ENCODE data around the gene ITGAD.

ITGAD gene

GRCh38 chr16:31350275-31351005 is 42.7 kb upstream of the ITGAD start:
- TF ChIP-seq CTCF (IDR thresholded peaks at IDR 0.05; ENCODE audit: low read depth, low read length, poor library complexity, severe bottlenecking) (no peak), EZH2phosphoT487 (IDR thresholded peaks at IDR 0.05; ENCODE audit: borderline replicate concordance, low read length) (no peak)
- no peak overlapping the region for H3K4me3 ChIP-seq (ENCODE audit: low read length)
- no peak overlapping the region for H3K4me2 ChIP-seq (ENCODE audit: low read length)
- H3K4me1 ChIP-seq (ENCODE audit: control insufficient read depth, low read length): peaks cover 18% of the 10 kb centered on the region
- H3K27me3 ChIP-seq (ENCODE audit: control insufficient read depth, low read length): peaks cover 17% of the 10 kb centered on the region
- H3K9me2 ChIP-seq (replicated peaks; ENCODE audit: control insufficient read depth, low read length): no peaks in the 10 kb centered on the region
- no peaks in the 10 kb centered on the region for H3K9me3 ChIP-seq (ENCODE audit: control insufficient read depth, insufficient read depth, low read length)
- no peaks in the 10 kb centered on the region for H3K36me3 ChIP-seq (ENCODE audit: control insufficient read depth, low read length)
- H3K79me2 ChIP-seq (ENCODE audit: control insufficient read depth, low read length): no peaks in the 10 kb centered on the region
- no peaks in the 10 kb centered on the region for H3F3A ChIP-seq (ENCODE audit: control insufficient read depth, insufficient read depth)
- H3K27ac ChIP-seq (ENCODE audit: low read depth, low read length): no peak overlapping the region
- H4K20me1 ChIP-seq (ENCODE audit: control insufficient read depth, insufficient read depth, low read depth, low read length): no peaks in the 10 kb centered on the region

- no peak overlapping the region for H3K4me3 ChIP-seq (ENCODE audit: low read length)
- H3F3A ChIP-seq (ENCODE audit: control insufficient read depth, insufficient read depth): no peaks in the 10 kb centered on the region
- no peaks in the 10 kb centered on the region for H3K79me2 ChIP-seq (ENCODE audit: control insufficient read depth, low read length)
- H3K4me1 ChIP-seq (ENCODE audit: control insufficient read depth, low read length): peaks cover 18% of the 10 kb centered on the region
- H3K9me2 ChIP-seq (replicated peaks; ENCODE audit: control insufficient read depth, low read length): no peaks in the 10 kb centered on the region
- no peaks in the 10 kb centered on the region for H4K20me1 ChIP-seq (ENCODE audit: control insufficient read depth, insufficient read depth, low read depth, low read length)
- H3K27me3 ChIP-seq (ENCODE audit: control insufficient read depth, low read length): peaks cover 17% of the 10 kb centered on the region
- no peak overlapping the region for H3K4me2 ChIP-seq (ENCODE audit: low read length)
- no peaks in the 10 kb centered on the region for H3K36me3 ChIP-seq (ENCODE audit: control insufficient read depth, low read length)
- no peaks in the 10 kb centered on the region for H3K9me3 ChIP-seq (ENCODE audit: control insufficient read depth, insufficient read depth, low read length)
- no peak overlapping the region for H3K27ac ChIP-seq (ENCODE audit: low read depth, low read length)
- TF ChIP-seq EZH2phosphoT487 (IDR thresholded peaks at IDR 0.05; ENCODE audit: borderline replicate concordance, low read length): no peak
- TF ChIP-seq CTCF (IDR thresholded peaks at IDR 0.05; ENCODE audit: low read depth, low read length, poor library complexity, severe bottlenecking): no peak
Observed at GRCh38 chr16:31351246-31351941, 41.7 kb upstream of the ITGAD start.

- Histone ChIP-seq H3K4me1 (ENCODE audit: control insufficient read depth, low read length) (peaks cover 18% of the 10 kb centered on the region), H3K36me3 (ENCODE audit: control insufficient read depth, low read length) (no peaks in the 10 kb centered on the region), H3K4me3 (ENCODE audit: low read length) (no peak overlapping the region), H4K20me1 (ENCODE audit: control insufficient read depth, insufficient read depth, low read depth, low read length) (no peaks in the 10 kb centered on the region), H3K4me2 (ENCODE audit: low read length) (peak overlapping the region; percentile 28), H3F3A (ENCODE audit: control insufficient read depth, insufficient read depth) (no peaks in the 10 kb centered on the region), H3K27me3 (ENCODE audit: control insufficient read depth, low read length) (peaks cover 17% of the 10 kb centered on the region), H3K27ac (ENCODE audit: low read depth, low read length) (no peak overlapping the region), H3K79me2 (ENCODE audit: control insufficient read depth, low read length) (no peaks in the 10 kb centered on the region), H3K9me3 (ENCODE audit: control insufficient read depth, insufficient read depth, low read length) (no peaks in the 10 kb centered on the region), H3K9me2 (replicated peaks; ENCODE audit: control insufficient read depth, low read length) (no peaks in the 10 kb centered on the region)
- no peak for TF ChIP-seq CTCF (IDR thresholded peaks at IDR 0.05; ENCODE audit: low read depth, low read length, poor library complexity, severe bottlenecking)
Observed at GRCh38 chr16:31351942-31352325, 41.2 kb upstream of the ITGAD start.
